ENCODE results near the gene CHKB. TPM values are rescaled to one million over a fixed set of nuclear protein-coding genes. Genes with fewer than 3 reads are reported as not detected.
A peak's percentile ranks its signal among the peaks of the same experiment; 100 is the strongest.

Gene CHKB
- total RNA-seq, 1 donor from 2014 or later, result 27.1 TPM

DNA sequence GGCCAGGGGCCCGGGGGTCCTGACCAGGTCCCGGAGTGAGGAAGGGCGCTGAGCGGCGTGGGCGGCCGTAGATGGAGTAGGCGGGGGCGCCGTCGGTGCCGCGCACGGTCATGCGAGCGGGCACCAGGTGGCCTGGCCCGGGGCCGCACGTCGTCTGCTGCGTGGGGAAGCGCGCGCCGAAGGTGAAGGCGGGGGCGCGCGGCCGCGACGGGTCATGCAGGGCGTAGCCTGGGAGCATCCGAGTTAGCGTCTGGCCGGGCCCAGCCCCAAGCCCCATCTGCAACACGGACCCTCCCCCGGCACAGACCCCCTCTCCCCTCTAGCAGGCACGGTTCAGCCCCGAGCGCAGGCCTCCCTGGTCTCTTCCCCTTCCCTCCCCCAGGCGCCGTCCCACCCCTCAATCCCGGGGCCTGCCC, 51.1 kb downstream of the CHKB start:
- no peak for DNase-seq (ENCODE audit: low read depth)

GRCh38 chr22:50530877-50531545, 51.6 kb downstream of the CHKB start:
- peak; percentile 72 for DNase-seq (ENCODE audit: low read depth)

DNA sequence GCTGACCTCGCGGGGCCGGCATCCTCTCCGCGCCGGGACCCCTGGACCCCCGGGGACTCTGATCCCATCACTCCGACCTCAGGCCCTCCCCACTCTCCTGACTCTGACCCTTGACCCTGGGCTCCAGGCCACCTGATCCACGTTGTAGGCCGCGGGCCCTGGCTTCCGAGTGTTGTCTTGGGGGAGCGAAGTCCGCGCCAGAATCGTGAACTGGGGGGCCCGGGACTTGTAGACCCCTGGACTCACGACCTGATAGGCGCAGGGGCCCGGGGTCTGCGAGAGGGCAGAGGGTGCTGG, 52.1 kb downstream of the CHKB start:
- no peak for DNase-seq (ENCODE audit: low read depth)

- DNase-seq (ENCODE audit: low read depth), result peak; percentile 58
These were observed 52.6 kb downstream of the CHKB start, which contains the start of gene TYMP for GRCh38 chr22:50529897-50530579. Gene TYMP, minus strand, starts transcription at chr22:50530012. Its CDS starts 303 bp downstream, at chr22:50529709.

DNA sequence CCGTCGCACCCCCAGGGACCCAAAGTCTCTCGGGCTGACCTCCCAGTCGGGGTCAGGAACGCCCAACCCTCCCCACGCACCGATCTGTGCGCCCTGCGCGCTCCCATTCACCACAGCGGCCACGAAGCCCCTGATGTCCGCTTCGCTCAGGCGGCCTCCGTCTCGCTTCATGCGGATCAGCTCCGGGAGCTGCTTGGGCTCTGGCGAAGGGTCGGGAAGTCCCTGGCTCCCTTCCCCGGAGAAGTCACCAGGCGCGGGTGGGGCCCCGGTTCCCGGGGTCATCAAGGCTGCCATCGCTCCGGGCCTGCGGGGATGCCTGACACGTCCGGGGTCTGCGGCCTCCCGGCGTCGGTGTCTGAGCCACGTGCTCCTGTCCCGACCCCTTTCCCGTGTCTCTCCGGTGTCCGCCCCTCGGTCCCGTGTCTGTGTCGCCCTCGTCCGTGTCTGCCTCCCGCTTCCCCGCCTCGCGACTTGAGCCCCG, 53.2 kb downstream of the CHKB start:
- DNase-seq (ENCODE audit: low read depth), result no peak

Other genes with a start within 250 kb of the CHKB start
- gene PPP6R2, start 239.5 kb downstream of the CHKB start, total RNA-seq, result 46.2 and 57.3 TPM in 2 replicates
- 51.4 and 68.2 TPM in 2 replicates for gene SBF1, start 107.8 kb downstream of the CHKB start, total RNA-seq
- 2.3 and 3.4 TPM in 2 replicates for gene ADM2, start 101.3 kb downstream of the CHKB start, total RNA-seq
- 0.10 and 1.7 TPM in 2 replicates for gene MIOX, start 96.0 kb downstream of the CHKB start, total RNA-seq
- 26.6 and 48.4 TPM in 2 replicates for gene LMF2, start 75.1 kb downstream of the CHKB start, total RNA-seq
- gene NCAPH2, start 74.6 kb downstream of the CHKB start, total RNA-seq, result 16.7 and 24.7 TPM in 2 replicates
- 2.0 and 7.3 TPM in 2 replicates for gene SCO2, start 57.3 kb downstream of the CHKB start, total RNA-seq
- gene TYMP, start 52.8 kb downstream of the CHKB start, total RNA-seq, result 55.0 and 68.8 TPM in 2 replicates
- gene KLHDC7B, start 37.0 kb downstream of the CHKB start, total RNA-seq, result 0.15 and 0.17 TPM in 2 replicates
- not detected in 2 replicates for gene SYCE3, start 19.9 kb downstream of the CHKB start, total RNA-seq
- gene CPT1B, start 4.4 kb downstream of the CHKB start, total RNA-seq, result 4.0 and 14.6 TPM in 2 replicates
- 0.30 and 0.52 TPM in 2 replicates for gene MAPK8IP2, start 17.9 kb upstream of the CHKB start, total RNA-seq
- gene ARSA, start 45.3 kb upstream of the CHKB start, total RNA-seq, result 26.9 and 35.9 TPM in 2 replicates
- gene SHANK3, start 90.0 kb upstream of the CHKB start, total RNA-seq, result 0.87 and 1.7 TPM in 2 replicates
- gene ACR, start 155.4 kb upstream of the CHKB start, total RNA-seq, result not detected in 2 replicates
- 3.8 and 20.9 TPM in 2 replicates for gene RABL2B, start 200.8 kb upstream of the CHKB start, total RNA-seq